Panc1 (cell line): ENCODE results near the gene AMBP. TPM values are rescaled to one million over a fixed set of nuclear protein-coding genes. Genes with fewer than 3 reads are reported as not detected.

ENCODE experiments used
- ATAC-seq: fragments of 200-7000 bp; cut with Tn5 transposase; 2 replicates; pipeline ENCODE4 v1.9.1; 2020; ENCODE audit warnings: mild to moderate bottlenecking, moderate library complexity
- BruUV-seq: library from RNA; stranded (reverse); fragments of 400-500 nt; replicated peaks from 2 replicates; lab custom pipeline; 2021; lab: Mats Ljungman, UMichigan
- CTCF ChIA-PET: fragments of 300-600 bp; sonication (Branson Sonifier 250); formaldehyde crosslinking; loops from one replicate; lab custom pipeline; 2022; ENCODE audit warnings: antibody characterized with exemption; lab: Charles Lee
- POLR2A ChIA-PET: fragments of 300-600 bp; sonication (Branson Sonifier 250); formaldehyde crosslinking; loops from one replicate; lab custom pipeline; 2022; ENCODE audit warnings: antibody characterized with exemption; lab: Charles Lee
- DNase-seq: peaks from one replicate; pipeline ENCODE4 v3.0.0-alpha.2; 2010; ENCODE audit warnings: low read depth, low spot score
- H3K27ac ChIP-seq: 2 replicates; pipeline ENCODE4 v1.5.1; 2011; ENCODE audit warnings: mild to moderate bottlenecking, low read length, inconsistent platforms
- H3K27me3 ChIP-seq: fragments of 200-500 bp; sonication (Bioruptor generic); 2 replicates; pipeline ENCODE4 v1.6.0; 2014; ENCODE audit warnings: low read length, inconsistent platforms; ENCODE audit not compliant: control insufficient read depth, insufficient read depth
- H3K36me3 ChIP-seq: fragments of 200-500 bp; sonication (Bioruptor generic); 2 replicates; pipeline ENCODE4 v1.5.1; 2014; ENCODE audit warnings: inconsistent platforms, mild to moderate bottlenecking, low read length, moderate library complexity; ENCODE audit not compliant: control insufficient read depth, insufficient read depth
- H3K4me1 ChIP-seq: 2 replicates; pipeline ENCODE4 v1.5.1; 2011; ENCODE audit warnings: inconsistent platforms, mild to moderate bottlenecking, low read length, moderate library complexity; ENCODE audit not compliant: control insufficient read depth, insufficient read depth
- H3K4me3 ChIP-seq, 2 experiments: 2 replicates each; pipeline ENCODE4 v1.5.1; 2011 to 2012; ENCODE audit warnings: low read depth in 2 of 2, low read length in 2 of 2, mild to moderate bottlenecking in 2 of 2, inconsistent platforms in 1 of 2, moderate library complexity in 1 of 2
- H3K9me3 ChIP-seq: fragments of 200-500 bp; sonication (Bioruptor generic); 2 replicates; pipeline ENCODE4 v1.5.1; 2014; ENCODE audit warnings: low read depth, mild to moderate bottlenecking, inconsistent platforms, low read length, moderate library complexity; ENCODE audit not compliant: control insufficient read depth, insufficient read depth
- POLR2AphosphoS5 ChIP-seq: IDR thresholded peaks from 2 replicates; pipeline ENCODE4 v1.6.1; 2012; ENCODE audit warnings: mild to moderate bottlenecking, low read depth, low read length, moderate library complexity
- SIN3A ChIP-seq: IDR thresholded peaks from 2 replicates; pipeline ENCODE4 v1.6.1; 2012; ENCODE audit warnings: low read depth, mild to moderate bottlenecking, low read length, moderate library complexity, borderline replicate concordance; ENCODE audit not compliant: insufficient read depth
- TCF7L2 ChIP-seq: IDR thresholded peaks from 2 replicates; pipeline ENCODE4 v1.6.1; 2011; ENCODE audit warnings: mild to moderate bottlenecking, low read depth, low read length, inconsistent platforms
- in situ Hi-C: cut with HindIII; loops from 2 replicates; pipeline ENCODE4 v1.10.0; 2016; ENCODE audit warnings: low sequenced_read_pairs, low pct_unique_long_range_greater_than_20kb
- intact Hi-C: fragments of 100-400 bp; cut with micrococcal nuclease; formaldehyde crosslinking; loops from one replicate; pipeline ENCODE4 v1.10.0; 2022; ENCODE audit not compliant: unreplicated experiment
- total RNA-seq: library from RNA; stranded (reverse); gene quantifications from one replicate; pipeline ENCODE4 v1.2.1, GENCODE V29; 2021; ENCODE audit not compliant: unreplicated experiment
- TF ChIP-seq, protein P1 (sequence below): fragments of 450-650 bp; IDR thresholded peaks from 2 replicates; pipeline ENCODE4 v1.5.1; 2017; ENCODE audit warnings: mild to moderate bottlenecking
- TF ChIP-seq, protein P2 (sequence below), 2 experiments: IDR thresholded peaks; 2 replicates each; pipeline ENCODE4 v1.6.1; 2011 to 2012; ENCODE audit warnings: low read depth in 2 of 2, control low read depth in 1 of 2, low read length in 1 of 2, mild to moderate bottlenecking in 1 of 2, moderate library complexity in 1 of 2; ENCODE audit not compliant: insufficient read depth in 1 of 2

AMBP gene
- total RNA-seq, 1 experiment from 2014 or later = 1.7 TPM

DNA sequence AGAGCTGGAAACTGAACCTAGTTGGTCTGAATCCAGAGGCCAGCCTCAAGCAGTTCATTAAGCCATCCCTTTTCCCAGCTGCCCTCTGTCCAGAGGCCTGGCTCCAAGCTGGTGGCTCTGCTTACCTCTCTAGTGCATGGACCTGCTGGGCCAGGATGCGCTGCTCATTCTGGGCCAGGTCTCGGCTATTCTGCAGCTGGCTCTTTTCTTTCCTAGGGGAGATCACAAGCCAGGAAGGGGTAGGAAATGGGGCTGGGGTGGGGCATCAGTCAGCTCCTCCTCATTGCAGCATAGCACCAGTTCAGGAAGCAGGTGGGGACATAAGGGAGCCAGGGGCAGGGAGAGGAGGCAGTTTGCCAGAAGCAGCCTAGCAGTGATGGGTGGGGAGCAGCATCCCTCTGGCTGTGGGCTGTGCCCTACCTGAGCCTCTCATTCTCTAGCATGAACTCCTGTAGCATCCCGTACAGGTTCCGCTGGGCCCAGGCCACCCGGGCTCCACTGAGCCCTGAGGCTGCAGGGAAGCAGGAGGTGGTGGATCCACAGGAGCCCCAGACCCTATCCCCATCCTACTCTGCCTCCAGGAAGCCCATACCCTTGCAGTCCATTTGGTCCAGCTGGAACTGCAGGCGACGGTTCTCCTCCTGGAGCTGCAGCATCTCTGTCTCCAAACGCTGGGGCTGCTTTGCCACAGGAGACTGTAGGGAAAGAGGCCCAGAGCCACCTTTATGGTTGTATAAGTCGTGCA is 15.8 kb upstream of the AMBP start:
- ATAC-seq (no peak), DNase-seq (no peak)
- TF ChIP-seq, protein P1, sequence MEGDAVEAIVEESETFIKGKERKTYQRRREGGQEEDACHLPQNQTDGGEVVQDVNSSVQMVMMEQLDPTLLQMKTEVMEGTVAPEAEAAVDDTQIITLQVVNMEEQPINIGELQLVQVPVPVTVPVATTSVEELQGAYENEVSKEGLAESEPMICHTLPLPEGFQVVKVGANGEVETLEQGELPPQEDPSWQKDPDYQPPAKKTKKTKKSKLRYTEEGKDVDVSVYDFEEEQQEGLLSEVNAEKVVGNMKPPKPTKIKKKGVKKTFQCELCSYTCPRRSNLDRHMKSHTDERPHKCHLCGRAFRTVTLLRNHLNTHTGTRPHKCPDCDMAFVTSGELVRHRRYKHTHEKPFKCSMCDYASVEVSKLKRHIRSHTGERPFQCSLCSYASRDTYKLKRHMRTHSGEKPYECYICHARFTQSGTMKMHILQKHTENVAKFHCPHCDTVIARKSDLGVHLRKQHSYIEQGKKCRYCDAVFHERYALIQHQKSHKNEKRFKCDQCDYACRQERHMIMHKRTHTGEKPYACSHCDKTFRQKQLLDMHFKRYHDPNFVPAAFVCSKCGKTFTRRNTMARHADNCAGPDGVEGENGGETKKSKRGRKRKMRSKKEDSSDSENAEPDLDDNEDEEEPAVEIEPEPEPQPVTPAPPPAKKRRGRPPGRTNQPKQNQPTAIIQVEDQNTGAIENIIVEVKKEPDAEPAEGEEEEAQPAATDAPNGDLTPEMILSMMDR = no peak
- TF ChIP-seq SIN3A = no peak
- TF ChIP-seq, protein P2, sequence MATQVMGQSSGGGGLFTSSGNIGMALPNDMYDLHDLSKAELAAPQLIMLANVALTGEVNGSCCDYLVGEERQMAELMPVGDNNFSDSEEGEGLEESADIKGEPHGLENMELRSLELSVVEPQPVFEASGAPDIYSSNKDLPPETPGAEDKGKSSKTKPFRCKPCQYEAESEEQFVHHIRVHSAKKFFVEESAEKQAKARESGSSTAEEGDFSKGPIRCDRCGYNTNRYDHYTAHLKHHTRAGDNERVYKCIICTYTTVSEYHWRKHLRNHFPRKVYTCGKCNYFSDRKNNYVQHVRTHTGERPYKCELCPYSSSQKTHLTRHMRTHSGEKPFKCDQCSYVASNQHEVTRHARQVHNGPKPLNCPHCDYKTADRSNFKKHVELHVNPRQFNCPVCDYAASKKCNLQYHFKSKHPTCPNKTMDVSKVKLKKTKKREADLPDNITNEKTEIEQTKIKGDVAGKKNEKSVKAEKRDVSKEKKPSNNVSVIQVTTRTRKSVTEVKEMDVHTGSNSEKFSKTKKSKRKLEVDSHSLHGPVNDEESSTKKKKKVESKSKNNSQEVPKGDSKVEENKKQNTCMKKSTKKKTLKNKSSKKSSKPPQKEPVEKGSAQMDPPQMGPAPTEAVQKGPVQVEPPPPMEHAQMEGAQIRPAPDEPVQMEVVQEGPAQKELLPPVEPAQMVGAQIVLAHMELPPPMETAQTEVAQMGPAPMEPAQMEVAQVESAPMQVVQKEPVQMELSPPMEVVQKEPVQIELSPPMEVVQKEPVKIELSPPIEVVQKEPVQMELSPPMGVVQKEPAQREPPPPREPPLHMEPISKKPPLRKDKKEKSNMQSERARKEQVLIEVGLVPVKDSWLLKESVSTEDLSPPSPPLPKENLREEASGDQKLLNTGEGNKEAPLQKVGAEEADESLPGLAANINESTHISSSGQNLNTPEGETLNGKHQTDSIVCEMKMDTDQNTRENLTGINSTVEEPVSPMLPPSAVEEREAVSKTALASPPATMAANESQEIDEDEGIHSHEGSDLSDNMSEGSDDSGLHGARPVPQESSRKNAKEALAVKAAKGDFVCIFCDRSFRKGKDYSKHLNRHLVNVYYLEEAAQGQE (IDR thresholded peaks at IDR 0.05; ENCODE audit: insufficient read depth in 1 of 2, low read depth in 2 of 2, low read length in 1 of 2) = no peak
- no peak for TF ChIP-seq POLR2AphosphoS5
- TF ChIP-seq TCF7L2 = no peak
- Histone ChIP-seq H3K36me3 (no peaks in the 10 kb centered on the region), H3K9me3 (no peaks in the 10 kb centered on the region), H3K4me1 (no peaks in the 10 kb centered on the region), H3K4me3 (no peak overlapping the region), H3K27me3 (no peaks in the 10 kb centered on the region), H3K27ac (no peak overlapping the region)
- no TSS peak for BruUV-seq
- intact Hi-C loops (no loop called here), in situ Hi-C loops (no loop called here)
- ChIA-PET CTCF (interaction anchor here (1.0 kb wide), 1 partner anchor 11 kb away, joined by 3 read pairs; no protein-coding TSS in a partner anchor), POLR2A (interaction anchor here (0.7 kb wide), 1 partner anchor 202 kb away, joined by 3 read pairs; no protein-coding TSS in a partner anchor)

DNA sequence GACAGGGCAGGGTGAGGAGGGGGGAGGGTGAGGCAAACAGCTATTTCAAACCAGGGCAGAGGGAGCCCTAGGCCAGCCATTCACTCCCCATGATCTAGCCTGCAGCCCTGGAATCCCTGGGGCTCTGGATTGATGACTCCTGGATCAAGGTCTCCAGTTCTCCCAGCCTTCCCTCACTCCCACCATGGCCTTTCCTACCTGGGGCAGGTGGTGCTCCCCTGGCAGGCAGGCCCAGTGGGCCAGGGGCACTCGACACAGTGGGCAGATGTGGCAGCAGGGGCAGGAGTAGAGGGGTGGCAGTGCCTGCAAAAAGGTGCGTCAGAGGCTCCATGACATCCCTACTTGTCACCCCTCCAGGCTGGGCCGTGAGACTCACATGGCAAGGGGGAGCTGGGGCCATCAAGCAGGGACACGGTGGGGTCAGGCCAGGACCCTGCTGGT is 15.0 kb upstream of the AMBP start:
- in situ Hi-C loops = no loop called here
- DNase-seq (no peak), ATAC-seq (no peak)
- H3K4me3 ChIP-seq = no peak overlapping the region
- ChIA-PET CTCF (interaction anchor here (1.0 kb wide), 1 partner anchor 10 kb away, joined by 3 read pairs; no protein-coding TSS in a partner anchor), POLR2A (interaction anchor here (0.7 kb wide), 1 partner anchor 203 kb away, joined by 3 read pairs; no protein-coding TSS in a partner anchor)
- intact Hi-C loops = no loop called here
- H3K36me3 ChIP-seq = no peaks in the 10 kb centered on the region
- BruUV-seq = no TSS peak
- no peaks in the 10 kb centered on the region for H3K4me1 ChIP-seq
- H3K9me3 ChIP-seq = no peaks in the 10 kb centered on the region
- TF ChIP-seq SIN3A = no peak
- TF ChIP-seq TCF7L2 = no peak
- H3K27me3 ChIP-seq = no peaks in the 10 kb centered on the region
- H3K27ac ChIP-seq = no peak overlapping the region

DNA sequence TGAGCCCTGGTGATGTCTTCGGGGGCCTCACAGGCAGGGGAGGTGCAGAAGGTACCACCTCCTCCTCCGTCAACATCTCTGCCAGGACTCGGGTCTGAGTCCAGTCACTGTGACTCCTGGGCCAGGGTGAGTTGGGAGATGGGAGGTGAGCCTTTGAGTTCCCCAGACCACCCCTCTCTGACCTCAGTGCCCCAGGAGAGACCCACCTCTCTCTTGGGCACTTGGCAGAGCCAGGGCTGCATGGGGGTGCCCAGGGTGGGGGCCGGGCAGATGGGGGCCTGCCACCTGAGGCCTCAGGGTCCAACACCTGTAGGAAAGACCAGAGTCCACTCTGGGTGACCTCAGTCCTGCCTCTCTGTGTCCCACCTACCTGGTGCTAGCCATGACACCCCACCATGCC is 14.2 kb upstream of the AMBP start:
- intact Hi-C loops (no loop called here), in situ Hi-C loops (no loop called here)
- Histone ChIP-seq H3K27me3 (no peaks in the 10 kb centered on the region), H3K9me3 (no peaks in the 10 kb centered on the region), H3K4me3 (no peak overlapping the region), H3K27ac (no peak overlapping the region), H3K36me3 (no peaks in the 10 kb centered on the region), H3K4me1 (no peaks in the 10 kb centered on the region)
- TF ChIP-seq TCF7L2 (no peak), SIN3A (no peak), POLR2AphosphoS5 (no peak)
- TF ChIP-seq, protein P1 = no peak
- TF ChIP-seq, protein P2 (IDR thresholded peaks at IDR 0.05; ENCODE audit: insufficient read depth in 1 of 2, low read depth in 2 of 2, low read length in 1 of 2) = no peak
- CTCF ChIA-PET = no interaction called here
- POLR2A ChIA-PET = no interaction called here
- no peak for DNase-seq
- no peak for ATAC-seq
- BruUV-seq = no TSS peak
